H9 (cell line): Measurements from ENCODE around the gene PRDX1. TPM values are rescaled to one million over a fixed set of nuclear protein-coding genes. Genes with fewer than 3 reads are reported as not detected.
A peak's percentile ranks its signal among the peaks of the same experiment; 100 is the strongest.

ENCODE experiments used
- DNase-seq: peaks from one replicate; pipeline ENCODE4 v3.0.0-alpha.2; 2017
- H2AFZ ChIP-seq: one replicate; pipeline ENCODE4 v1.6.1; 2013; ENCODE audit warnings: mild to moderate bottlenecking, low read length, control low read depth, moderate library complexity
- H2AK5ac ChIP-seq: 2 replicates; pipeline ENCODE4 v1.6.1; 2013; ENCODE audit warnings: low read length, control low read depth, mixed read lengths; ENCODE audit not compliant: insufficient read length
- H2BK120ac ChIP-seq: one replicate; pipeline ENCODE4 v1.6.1; 2013; ENCODE audit warnings: low read depth, mild to moderate bottlenecking, low read length, control low read depth, inconsistent platforms; ENCODE audit not compliant: poor library complexity, severe bottlenecking
- H2BK12ac ChIP-seq: 2 replicates; pipeline ENCODE4 v1.6.1; 2013; ENCODE audit warnings: low read length, control low read depth, mixed read lengths, low read depth; ENCODE audit not compliant: insufficient read length
- H2BK15ac ChIP-seq: 2 replicates; pipeline ENCODE4 v1.6.1; 2013; ENCODE audit warnings: low read depth, low read length, control low read depth
- H2BK20ac ChIP-seq: one replicate; pipeline ENCODE4 v1.6.1; 2013; ENCODE audit warnings: low read depth, mild to moderate bottlenecking, low read length, control low read depth, inconsistent platforms; ENCODE audit not compliant: poor library complexity, severe bottlenecking
- H2BK5ac ChIP-seq: 2 replicates; pipeline ENCODE4 v1.6.1; 2013; ENCODE audit warnings: low read length, control low read depth, mixed read lengths; ENCODE audit not compliant: insufficient read length
- H3K14ac ChIP-seq: 2 replicates; pipeline ENCODE4 v1.6.1; 2013; ENCODE audit warnings: low read length, control low read depth; ENCODE audit not compliant: insufficient read depth
- H3K18ac ChIP-seq: 2 replicates; pipeline ENCODE4 v1.6.1; 2013; ENCODE audit warnings: low read depth, mild to moderate bottlenecking, mixed read lengths, low read length, control low read depth; ENCODE audit not compliant: insufficient read length
- H3K23ac ChIP-seq: 2 replicates; pipeline ENCODE4 v1.6.1; 2013; ENCODE audit warnings: low read length, control low read depth, mixed read lengths, low read depth; ENCODE audit not compliant: insufficient read length
- H3K23me2 ChIP-seq: 2 replicates; pipeline ENCODE4 v1.6.1; 2013; ENCODE audit warnings: low read depth, mild to moderate bottlenecking, mixed read lengths, low read length, control low read depth; ENCODE audit not compliant: insufficient read length, poor library complexity, severe bottlenecking
- H3K27ac ChIP-seq: 2 replicates; pipeline ENCODE4 v1.5.1; 2013; ENCODE audit warnings: low read length, control low read depth, mixed read lengths, low read depth; ENCODE audit not compliant: insufficient read length
- H3K27me3 ChIP-seq: 2 replicates; pipeline ENCODE4 v1.6.1; 2013; ENCODE audit warnings: low read length, control low read depth, inconsistent platforms; ENCODE audit not compliant: insufficient read depth
- H3K4ac ChIP-seq: 2 replicates; pipeline ENCODE4 v1.6.1; 2013; ENCODE audit warnings: low read depth, mild to moderate bottlenecking, control low read depth, inconsistent platforms, low read length, moderate library complexity
- H3K4me1 ChIP-seq: 2 replicates; pipeline ENCODE4 v1.6.1; 2013; ENCODE audit warnings: low read length, control low read depth, inconsistent platforms; ENCODE audit not compliant: insufficient read depth
- H3K4me2 ChIP-seq: 2 replicates; pipeline ENCODE4 v1.6.1; 2013; ENCODE audit warnings: low read length, control low read depth, mixed read lengths; ENCODE audit not compliant: insufficient read length, insufficient read depth
- H3K56ac ChIP-seq: 2 replicates; pipeline ENCODE4 v1.6.1; 2013; ENCODE audit warnings: low read depth, mild to moderate bottlenecking, mixed read lengths, low read length, control low read depth; ENCODE audit not compliant: insufficient read length
- H3K79me1 ChIP-seq: 2 replicates; pipeline ENCODE4 v1.6.1; 2013; ENCODE audit warnings: low read depth, mild to moderate bottlenecking, moderate library complexity, low read length, control low read depth, inconsistent platforms; ENCODE audit not compliant: insufficient read depth, poor library complexity, severe bottlenecking
- H3K79me2 ChIP-seq: 2 replicates; pipeline ENCODE4 v1.6.1; 2013; ENCODE audit warnings: low read length, control low read depth, inconsistent platforms; ENCODE audit not compliant: insufficient read depth
- H3K9ac ChIP-seq: 2 replicates; pipeline ENCODE4 v1.6.1; 2013; ENCODE audit warnings: low read length, control low read depth, mixed read lengths; ENCODE audit not compliant: insufficient read length; ENCODE audit errors: extremely low read depth
- H3K9me3 ChIP-seq: one replicate; pipeline ENCODE4 v1.6.1; 2013; ENCODE audit warnings: low read depth, low read length, inconsistent platforms; ENCODE audit not compliant: control insufficient read depth
- H3T11ph ChIP-seq: one replicate; pipeline ENCODE4 v1.6.1; 2013; ENCODE audit warnings: mild to moderate bottlenecking, low read length, control low read depth, inconsistent platforms
- H4K20me1 ChIP-seq: one replicate; pipeline ENCODE4 v1.6.1; 2013; ENCODE audit not compliant: control insufficient read depth, insufficient read length, insufficient read depth
- H4K5ac ChIP-seq: 2 replicates; pipeline ENCODE4 v1.6.1; 2013; ENCODE audit warnings: low read depth, mild to moderate bottlenecking, mixed read lengths, low read length, control low read depth; ENCODE audit not compliant: insufficient read length
- H4K8ac ChIP-seq: replicated peaks from 2 replicates; pipeline ENCODE4 v1.6.1; 2013; ENCODE audit warnings: low read length, control low read depth, mixed read lengths, low read depth; ENCODE audit not compliant: insufficient read length
- H4K91ac ChIP-seq: 2 replicates; pipeline ENCODE4 v1.6.1; 2013; ENCODE audit warnings: low read depth, mild to moderate bottlenecking, moderate library complexity, mixed read lengths, low read length, control low read depth; ENCODE audit not compliant: insufficient read length
- H3K27ac Mint-ChIP-seq, 3 experiments: 2 replicates in 2 of 3; 3 replicates in 1 of 3; pipeline ENCODE4 v1.8.0; 2020 to 2021; ENCODE audit warnings: mixed read lengths in 3 of 3, mild to moderate bottlenecking in 1 of 3, moderate library complexity in 1 of 3
- H3K27me3 Mint-ChIP-seq: 2 replicates; pipeline ENCODE4 v1.8.0; 2021; ENCODE audit warnings: low read depth, mild to moderate bottlenecking, moderate library complexity, mixed read lengths
- H3K36me3 Mint-ChIP-seq, 3 experiments: 2 replicates in 2 of 3; 3 replicates in 1 of 3; pipeline ENCODE4 v1.8.0; 2020 to 2021; ENCODE audit warnings: low read depth in 3 of 3, mixed read lengths in 3 of 3; ENCODE audit not compliant: insufficient read depth in 1 of 3
- H3K4me1 Mint-ChIP-seq, 2 experiments: 2 replicates each; pipeline ENCODE4 v1.8.0; 2020; ENCODE audit warnings: mixed read lengths in 2 of 2
- H3K4me3 Mint-ChIP-seq, 2 experiments: 2 replicates in 1 of 2; 3 replicates in 1 of 2; pipeline ENCODE4 v1.8.0; 2020 to 2021; ENCODE audit warnings: mild to moderate bottlenecking in 2 of 2, mixed read lengths in 2 of 2, moderate library complexity in 1 of 2
- H3K9me3 Mint-ChIP-seq, 2 experiments: 2 replicates in 1 of 2; 3 replicates in 1 of 2; pipeline ENCODE4 v1.8.0; 2020; ENCODE audit warnings: mild to moderate bottlenecking in 2 of 2, mixed read lengths in 2 of 2, moderate library complexity in 1 of 2
- CTCF ChIP-seq: fragments of 200-600 bp; sonication (generic); conservative IDR thresholded peaks from 3 replicates; pipeline ENCODE4 v1.8.0; 2021; ENCODE audit warnings: antibody characterized with exemption, mild to moderate bottlenecking
- WGBS: extraction: QIAGEN DNeasy Blood & Tissue Kit; methylation state at CpG from one replicate; pipeline ENCODE4 v1.1.7; 2013; ENCODE audit warnings: missing lambda C conversion rate, low lambda C conversion rate, mixed read lengths; ENCODE audit not compliant: insufficient read length; ENCODE audit errors: extremely low coverage; 5-methylcytosine and 5-hydroxymethylcytosine counted together
- total RNA-seq: library from RNA; stranded (reverse); gene quantifications from 2 replicates; pipeline ENCODE4 v1.2.1, GENCODE V29; 2021

PRDX1 gene
- total RNA-seq, 1 experiment from 2014 or later = 1,003 TPM

DNA sequence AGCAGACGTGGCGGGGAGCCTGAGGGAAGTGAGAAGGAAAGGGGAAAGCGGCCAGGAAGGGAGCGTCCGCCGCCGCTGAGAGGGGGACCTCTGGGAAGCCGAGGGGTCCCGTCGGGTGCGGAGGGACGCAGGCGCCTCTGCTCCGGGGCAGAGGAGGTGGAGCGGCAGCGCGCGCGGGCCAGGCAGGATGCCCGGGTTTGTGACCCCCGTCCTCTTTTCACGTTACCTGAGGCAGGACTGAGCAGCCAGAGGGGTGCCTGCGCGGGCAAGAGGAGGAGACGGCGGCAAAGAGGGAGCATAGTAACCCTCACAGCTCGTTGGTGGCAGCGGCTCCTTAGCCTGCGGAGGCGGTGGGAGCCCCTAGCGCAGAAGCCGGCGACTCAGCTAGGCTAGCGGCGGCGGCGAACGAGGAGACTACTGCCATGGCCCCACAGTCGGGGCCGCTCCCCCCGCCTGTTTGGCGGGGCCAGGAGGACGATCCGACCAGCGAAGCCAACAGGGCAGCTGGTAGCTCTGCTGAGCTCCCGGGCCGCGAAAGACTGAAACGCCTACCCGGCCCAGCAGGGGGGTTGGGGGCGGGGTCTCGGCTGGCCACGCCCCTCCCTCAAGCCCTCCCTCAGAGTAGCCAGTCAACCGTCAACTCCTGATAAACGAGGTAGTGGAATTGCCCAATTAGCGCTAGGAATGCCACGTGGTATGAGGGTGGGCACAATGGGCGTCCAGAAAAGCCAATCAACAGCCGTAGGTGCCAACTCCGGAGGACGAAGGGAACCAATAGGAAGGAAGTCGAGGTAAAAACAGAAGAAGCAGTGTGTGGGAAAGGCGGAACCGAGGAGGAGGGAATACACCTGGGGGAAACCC is 30.8 kb downstream of the PRDX1 start, which contains the start of gene TESK2:
TSS of gene TESK2 (minus strand) at position 538 of the 861 bp plus-strand sequence. CDS start 33,378 bp downstream, outside the sequence.
- H2BK120ac ChIP-seq = no peak within 1 kb of the TSS
- no peak within 1 kb of the TSS for H3K23ac ChIP-seq
- no peak within 1 kb of the TSS for H2BK20ac ChIP-seq
- H3K4me1 ChIP-seq = no peaks in the 10 kb centered on the region
- Mint-ChIP-seq H3K27ac (peak within 1 kb of the TSS in 1 of 3 experiments; percentile 31; a peak in 1 of 7 replicates), H3K4me3 (no peak within 1 kb of the TSS), H3K36me3 (no peaks in the 10 kb centered on the region), H3K27me3 (peaks cover 3% of the 10 kb centered on the region), H3K4me1 (peaks cover 5% of the 10 kb centered on the region in 2 experiments), H3K9me3 (no peaks in the 10 kb centered on the region)
- WGBS = no CpG with 5 or more reads among the region's 64 CpGs
- no peaks in the 10 kb centered on the region for H3K79me2 ChIP-seq
- H3K56ac ChIP-seq = no peak within 1 kb of the TSS
- H3K27me3 ChIP-seq = no peaks in the 10 kb centered on the region
- H3K79me1 ChIP-seq = no peaks in the 10 kb centered on the region
- no peak within 1 kb of the TSS for H3K27ac ChIP-seq
- no peak within 1 kb of the TSS for H4K91ac ChIP-seq
- H3K4me2 ChIP-seq = peak within 1 kb of the TSS; percentile 95
- no peak within 1 kb of the TSS for H3T11ph ChIP-seq
- no peak within 1 kb of the TSS for H4K8ac ChIP-seq
- no peak within 1 kb of the TSS for H2AFZ ChIP-seq
- no peak within 1 kb of the TSS for H2BK12ac ChIP-seq
- H4K5ac ChIP-seq = no peak within 1 kb of the TSS
- H3K23me2 ChIP-seq = peaks cover 10% of the 10 kb centered on the region
- peak within 1 kb of the TSS; percentile 51; the same call in 1 of the 2 replicates for H3K14ac ChIP-seq
- peak; percentile 100 for DNase-seq
- no peak within 1 kb of the TSS for H2BK5ac ChIP-seq
- no peaks in the 10 kb centered on the region for H4K20me1 ChIP-seq
- TF ChIP-seq CTCF = no peak
- peak within 1 kb of the TSS; percentile 74 for H3K9ac ChIP-seq
- H2BK15ac ChIP-seq = no peak within 1 kb of the TSS
- H3K9me3 ChIP-seq = no peaks in the 10 kb centered on the region
- no peak within 1 kb of the TSS for H2AK5ac ChIP-seq
- no peak within 1 kb of the TSS for H3K4ac ChIP-seq
- H3K18ac ChIP-seq = no peak within 1 kb of the TSS
